ENCODE results near the gene PELI1. TPM values are rescaled to one million over a fixed set of nuclear protein-coding genes. Genes with fewer than 3 reads are reported as not detected.

The PELI1 gene
- total and polyA plus RNA-seq, 10 donors = 14.5 to 70.1 (median 55.7) TPM

DNA sequence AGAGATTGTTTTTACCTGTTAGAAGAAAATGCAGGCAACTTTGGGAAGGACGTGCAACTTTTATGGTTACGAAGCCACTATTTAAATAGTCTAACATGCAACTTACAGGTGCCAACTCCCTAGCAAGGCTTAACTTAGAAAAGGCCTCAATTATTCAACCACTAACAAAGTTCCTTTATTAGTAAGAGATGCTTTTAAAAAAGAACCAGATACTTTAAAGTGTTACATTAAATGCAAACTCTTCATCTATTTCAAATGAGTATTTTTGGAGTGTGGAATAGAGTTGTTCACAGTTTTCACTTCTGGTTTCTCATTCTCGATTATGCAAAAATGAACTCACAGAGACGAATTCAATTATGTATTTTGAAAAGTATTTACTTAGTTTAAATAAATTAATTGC, 51.7 kb downstream of the PELI1 start:
- peaks cover 5 to 69% (median 39%) of the 10 kb centered on the region in 6 donors for H3K36me3 ChIP-seq
- H3K27ac ChIP-seq = peak overlapping the region in 5 of 8 donors; percentile 0 to 66 (median 38)
- intact Hi-C loops (cut with DNase I; ENCODE audit: low total_unique reads) = no loop called here
- DNase-seq = no peak
- peaks cover 0 to 13% (median 7%) of the 10 kb centered on the region in 8 donors for H3K9me3 ChIP-seq
- H3K4me3 ChIP-seq = no peak overlapping the region
- no peak for TF ChIP-seq POLR2AphosphoS5 (IDR thresholded peaks at IDR 0.05)
- no peak for TF ChIP-seq CTCF (IDR thresholded peaks at IDR 0.05 in 8 of 11, conservative IDR thresholded peaks at IDR 0.05 in 3 of 11)
- TF ChIP-seq POLR2A (IDR thresholded peaks at IDR 0.05) = no peak
- H3K4me1 ChIP-seq = peaks cover 0 to 43% (median 18%) of the 10 kb centered on the region in 6 donors
- H3K27me3 ChIP-seq (replicated peaks in 1 of 7) = no peaks in the 10 kb centered on the region
- 58 to 78% (median 76%) methylated on average over 4 of the region's 4 CpGs for WGBS, 5 donors

- 70 to 83% (median 75%) methylated on average over 2 of the region's 2 CpGs for WGBS, 5 donors
Observed at GRCh38 chr2:64090264-64090663, 54.0 kb downstream of the PELI1 start.

DNA sequence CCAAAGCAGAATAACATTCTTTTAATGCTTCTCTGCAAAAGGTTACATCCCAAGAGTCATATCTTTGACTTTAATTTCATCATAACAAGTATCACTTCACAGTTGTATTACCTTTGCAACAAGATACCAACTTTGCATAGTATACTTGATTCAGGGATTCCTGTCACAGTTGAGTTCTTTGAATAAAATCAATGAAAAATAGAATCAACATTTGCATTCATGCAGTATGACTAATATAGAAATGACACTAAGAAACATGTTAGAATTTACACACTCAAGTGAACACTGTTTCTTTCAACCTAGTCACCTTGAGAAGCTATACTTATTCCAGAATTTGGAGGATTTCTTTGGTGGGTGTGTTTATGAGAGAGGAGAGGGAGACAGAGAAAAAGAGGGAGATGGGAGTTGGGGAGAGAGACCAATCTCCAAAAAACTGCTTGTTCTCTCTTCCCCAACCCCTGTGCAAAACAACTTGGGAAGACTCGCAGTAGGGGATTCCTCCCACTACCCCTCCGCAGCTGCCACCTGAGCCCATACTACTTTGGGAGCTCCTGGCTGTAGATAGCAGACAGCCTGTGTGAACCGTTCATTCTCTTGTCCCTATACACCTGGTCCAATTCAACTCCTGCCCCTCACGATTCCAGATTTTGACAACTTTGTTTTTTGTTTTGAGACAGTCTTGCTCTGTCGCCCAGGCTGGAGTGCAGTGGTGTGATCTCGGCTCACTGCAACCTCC, 57.7 kb downstream of the PELI1 start:
- TF ChIP-seq POLR2AphosphoS5 (IDR thresholded peaks at IDR 0.05) (no peak), CTCF (IDR thresholded peaks at IDR 0.05 in 8 of 11, conservative IDR thresholded peaks at IDR 0.05 in 3 of 11) (no peak)
- peaks cover 0 to 33% (median 3%) of the 10 kb centered on the region in 6 donors for H3K4me1 ChIP-seq
- H3K4me3 ChIP-seq = no peak overlapping the region
- H3K27me3 ChIP-seq (replicated peaks in 1 of 7) = no peaks in the 10 kb centered on the region
- H3K27ac ChIP-seq = no peak overlapping the region
- 69 to 88% (median 86%) methylated on average over 6 of the region's 6 CpGs for WGBS, 5 donors
- intact Hi-C loops (cut with DNase I; ENCODE audit: low total_unique reads) = no loop called here
- no peaks in the 10 kb centered on the region for H3K9me3 ChIP-seq
- no peak for DNase-seq
- peaks cover 0 to 11% (median 2%) of the 10 kb centered on the region in 6 donors for H3K36me3 ChIP-seq

More at GRCh38 chr2:64090264-64090663, 54.0 kb downstream of the PELI1 start:
- no peak for DNase-seq
- intact Hi-C loops (cut with DNase I; ENCODE audit: low total_unique reads) = no loop called here
- Histone ChIP-seq H3K4me1 (peaks cover 0 to 55% (median 18%) of the 10 kb centered on the region in 6 donors), H3K4me3 (no peak overlapping the region), H3K36me3 (peaks cover 3 to 47% (median 19%) of the 10 kb centered on the region in 6 donors), H3K9me3 (no peaks in the 10 kb centered on the region), H3K27me3 (replicated peaks in 1 of 7) (no peaks in the 10 kb centered on the region), H3K27ac (peak overlapping the region in 1 of 8 donors; percentile 31)
- TF ChIP-seq POLR2AphosphoS5 (IDR thresholded peaks at IDR 0.05) (peak in 1 of 3 donors; percentile 15), POLR2A (IDR thresholded peaks at IDR 0.05) (no peak), CTCF (IDR thresholded peaks at IDR 0.05 in 8 of 11, conservative IDR thresholded peaks at IDR 0.05 in 3 of 11) (no peak)

DNA sequence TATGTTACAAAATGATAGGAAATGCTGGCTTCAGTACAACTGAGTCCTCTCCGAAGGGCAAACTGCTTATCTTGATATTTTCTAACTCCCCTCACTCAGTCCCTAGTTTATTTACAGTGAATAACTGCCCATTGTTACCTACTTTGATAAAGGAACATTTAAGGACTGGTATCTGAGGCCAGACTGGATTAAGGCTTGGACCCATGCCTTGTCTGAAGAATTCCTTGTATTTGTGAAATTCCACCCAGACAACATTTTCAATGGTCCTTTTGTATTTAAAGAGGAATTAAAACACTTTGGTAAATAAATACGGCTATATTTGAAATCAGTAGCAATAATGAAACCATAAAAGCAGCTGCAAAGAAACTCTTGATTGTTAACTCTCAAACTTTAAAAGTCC, 58.3 kb downstream of the PELI1 start:
- Histone ChIP-seq H3K27me3 (replicated peaks in 1 of 7) (no peaks in the 10 kb centered on the region), H3K4me1 (peaks cover 0 to 27% (median 3%) of the 10 kb centered on the region in 6 donors), H3K36me3 (peaks cover 0 to 5% (median 0%) of the 10 kb centered on the region in 6 donors), H3K27ac (no peak overlapping the region), H3K9me3 (no peaks in the 10 kb centered on the region), H3K4me3 (no peak overlapping the region)
- no peak for DNase-seq
- 45 to 84% (median 74%) methylated on average over 2 of the region's 2 CpGs for WGBS, 5 donors
- TF ChIP-seq CTCF (IDR thresholded peaks at IDR 0.05 in 8 of 11, conservative IDR thresholded peaks at IDR 0.05 in 3 of 11) (no peak), POLR2AphosphoS5 (IDR thresholded peaks at IDR 0.05) (no peak), POLR2A (IDR thresholded peaks at IDR 0.05) (no peak)
- intact Hi-C loops (cut with DNase I; ENCODE audit: low total_unique reads) = no loop called here

Measured in spleen (tissue), 11 donors.